Keratinocyte (primary cell): ENCODE measurements around the gene CNTNAP3. TPM values are rescaled to one million over a fixed set of nuclear protein-coding genes. Genes with fewer than 3 reads are reported as not detected.
"Not testable (repeated sequence)": the region's sequence is repeated elsewhere in the genome, so short reads cannot be mapped to it uniquely, and the experiment has no call there.

Experiments
- DNase-seq: peaks from one replicate; pipeline ENCODE4 v3.0.0-alpha.2; 2011; ENCODE audit warnings: low read depth, missing footprints, low spot score
- FAIRE-seq: peaks from 2 replicates; lab custom pipeline; 2011; peaks lifted over from hg19 to GRCh38; lab: Jason Lieb, UNC
- H2AFZ ChIP-seq: 2 replicates; pipeline ENCODE4 v1.6.0; 2012; ENCODE audit warnings: low read length, control low read depth, inconsistent platforms; ENCODE audit not compliant: control insufficient read depth
- H3K27ac ChIP-seq: 2 replicates; pipeline ENCODE4 v1.5.1; 2011; ENCODE audit warnings: low read length; ENCODE audit not compliant: control insufficient read depth, insufficient read depth
- H3K27me3 ChIP-seq: 3 replicates; pipeline ENCODE4 v1.6.0; 2011; ENCODE audit warnings: low read length; ENCODE audit not compliant: control insufficient read depth, insufficient read depth; ENCODE audit errors: extremely low read depth
- H3K36me3 ChIP-seq, 2 experiments: 2 replicates in 1 of 2; 3 replicates in 1 of 2; pipeline ENCODE4 v1.5.1; 2011; ENCODE audit warnings: low read length in 2 of 2, mild to moderate bottlenecking in 1 of 2; ENCODE audit not compliant: control insufficient read depth in 2 of 2, insufficient read depth in 2 of 2; ENCODE audit errors: extremely low read depth in 1 of 2
- H3K4me1 ChIP-seq: 3 replicates; pipeline ENCODE4 v1.5.1; 2011; ENCODE audit warnings: low read length; ENCODE audit not compliant: control insufficient read depth, insufficient read depth; ENCODE audit errors: extremely low read depth
- H3K4me2 ChIP-seq: 3 replicates; pipeline ENCODE4 v1.6.0; 2011; ENCODE audit warnings: low read depth, low read length; ENCODE audit not compliant: control insufficient read depth, insufficient read depth; ENCODE audit errors: extremely low read depth
- H3K4me3 ChIP-seq, 3 experiments: fragments of 200-600 bp in 1 of 3; sonication (generic) in 1 of 3; 2 replicates in 2 of 3; 3 replicates in 1 of 3; pipeline ENCODE4 v1.5.1; 2011 to 2016; ENCODE audit warnings: low read length in 3 of 3, mild to moderate bottlenecking in 3 of 3, control low read depth in 2 of 3, inconsistent platforms in 1 of 3, low read depth in 1 of 3, mixed read lengths in 1 of 3, mixed run types in 1 of 3, moderate library complexity in 1 of 3; ENCODE audit not compliant: control insufficient read depth in 2 of 3, insufficient read depth in 2 of 3; ENCODE audit errors: extremely low read depth in 1 of 3
- H3K79me2 ChIP-seq: 2 replicates; pipeline ENCODE4 v1.6.0; 2012; ENCODE audit warnings: low read length; ENCODE audit not compliant: control insufficient read depth, insufficient read depth
- H3K9ac ChIP-seq: 3 replicates; pipeline ENCODE4 v1.6.0; 2011; ENCODE audit warnings: low read length; ENCODE audit not compliant: control insufficient read depth, insufficient read depth; ENCODE audit errors: extremely low read depth
- H3K9me1 ChIP-seq: 3 replicates; pipeline ENCODE4 v1.6.0; 2011; ENCODE audit warnings: low read length; ENCODE audit not compliant: control insufficient read depth, insufficient read depth; ENCODE audit errors: extremely low read depth
- H3K9me3 ChIP-seq: 2 replicates; pipeline ENCODE4 v1.5.1; 2012; ENCODE audit warnings: low read depth, low read length; ENCODE audit not compliant: control insufficient read depth
- H4K20me1 ChIP-seq: 3 replicates; pipeline ENCODE4 v1.6.0; 2011; ENCODE audit warnings: low read length; ENCODE audit not compliant: control insufficient read depth, insufficient read depth; ENCODE audit errors: extremely low read depth
- dilution Hi-C: fragments of 300-500 bp; cut with MboI; formaldehyde crosslinking; loops from one replicate; pipeline ENCODE4 v1.7.0; 2020; ENCODE audit warnings: low sequenced_read_pairs; ENCODE audit not compliant: extremely low pct_ligation_motif_present
- polyA plus RNA-seq, 5 experiments: library from polyadenylated mRNA; depleted of rRNA in 3 of 5; stranded (reverse) in 3 of 5; stranded (forward) in 1 of 5; unstranded in 1 of 5; fragments of >200 nt; gene quantifications; 1 replicate in 1 of 5; 2 replicates in 3 of 5; 3 replicates in 1 of 5; pipeline versions ENCODE4 v1.2.1 to v1.2.3, GENCODE V29; 2011 to 2012; ENCODE audit warnings: missing spikeins in 2 of 5, low read depth in 1 of 5, low replicate concordance in 1 of 5
- small RNA-seq, 3 experiments: library from RNA; depleted of rRNA; stranded (forward); fragments of <200 nt; gene quantifications; one replicate each; pipeline ENCODE3, GENCODE V24; 2012; ENCODE audit warnings: low read depth in 3 of 3, low replicate concordance in 1 of 3; ENCODE audit not compliant: insufficient read length in 3 of 3

CNTNAP3 gene
- polyA plus RNA-seq, 1 donor (not counting 4 experiments of a cell fraction or from before 2014, with no cell fraction given), result 6.7 TPM

DNA sequence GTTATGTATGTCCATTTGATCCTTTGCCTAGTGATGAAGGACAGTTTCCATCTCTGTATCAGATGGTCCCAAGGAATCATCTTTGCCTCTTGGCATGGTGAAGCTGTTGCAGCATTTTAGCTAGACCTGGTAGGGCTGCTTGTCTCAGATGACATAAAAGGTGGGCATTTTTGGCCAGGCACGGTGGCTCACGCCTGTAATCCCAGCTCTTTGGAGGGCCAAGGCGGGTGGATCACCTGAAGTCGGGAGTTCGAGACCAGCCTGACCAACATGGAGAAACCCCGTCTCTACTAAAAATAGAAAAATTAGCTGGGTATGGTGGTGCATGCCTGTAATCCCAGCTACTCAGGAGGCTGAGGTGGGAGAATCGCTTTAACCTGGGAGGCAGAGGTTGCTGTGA lies 259.8 kb downstream of the CNTNAP3 start:
- dilution Hi-C loops, result not testable (repeated sequence)

DNA sequence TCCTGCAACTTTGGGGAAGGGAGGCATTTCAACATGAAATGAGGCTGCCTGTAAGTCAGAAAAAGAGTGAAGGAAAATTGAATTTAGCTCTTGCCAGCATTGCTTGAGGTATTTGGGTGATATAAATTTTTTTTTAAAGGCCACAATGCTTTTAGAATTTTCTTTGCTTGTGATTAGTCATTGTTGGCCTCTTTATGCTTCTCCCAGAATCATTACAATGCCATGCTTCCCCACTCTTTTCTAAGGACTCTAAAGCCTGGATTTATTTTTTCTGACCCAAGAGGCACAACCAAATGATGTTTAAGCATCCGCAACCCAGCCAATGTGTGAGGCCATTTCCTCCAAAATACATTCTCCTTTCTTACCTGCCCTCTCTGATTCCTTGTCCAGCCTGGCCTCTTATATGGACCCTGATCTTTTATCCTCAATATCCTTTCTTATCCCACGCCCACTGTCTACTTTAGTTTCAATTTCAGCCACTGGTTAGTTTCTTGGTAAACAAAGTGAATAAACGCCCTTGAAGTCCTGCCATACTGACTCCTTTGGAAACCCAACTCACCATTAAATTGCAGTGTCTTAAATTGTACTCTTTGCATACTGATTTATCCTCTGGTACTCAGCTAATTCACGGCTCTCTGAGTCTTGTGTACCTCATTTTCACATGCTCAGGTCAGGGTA lies 261.9 kb downstream of the CNTNAP3 start:
- dilution Hi-C loops, H3K36me3 ChIP-seq, H3K9me1 ChIP-seq, H3K4me2 ChIP-seq, H3K27me3 ChIP-seq, H3K9me3 ChIP-seq, H3K4me3 ChIP-seq, H3K79me2 ChIP-seq, H3K27ac ChIP-seq, H4K20me1 ChIP-seq, H3K9ac ChIP-seq, H3K4me1 ChIP-seq, FAIRE-seq, H2AFZ ChIP-seq, DNase-seq: not testable (repeated sequence)

More for the DNA sequence above, 259.8 kb downstream of the CNTNAP3 start:
- H3K9ac ChIP-seq, H3K27me3 ChIP-seq, H3K27ac ChIP-seq, DNase-seq, FAIRE-seq, H3K4me1 ChIP-seq, H4K20me1 ChIP-seq, H3K36me3 ChIP-seq, H3K9me1 ChIP-seq, H3K4me3 ChIP-seq, H3K9me3 ChIP-seq, H3K79me2 ChIP-seq, H3K4me2 ChIP-seq, H2AFZ ChIP-seq: not testable (repeated sequence)

Small RNA genes lying within 50 kb of the gene (small RNA-seq; reads per million reads assigned to genes)
- 0 reads per million in 3 experiments for gene RN7SL640P

Other genes with a start within 250 kb of the CNTNAP3 start
- gene SPATA31A1, start 67.5 kb upstream of the CNTNAP3 start, polyA plus RNA-seq, result not detected in 3 replicates